Measurements from ENCODE around the gene TGFB2.

The TGFB2 gene

DNA sequence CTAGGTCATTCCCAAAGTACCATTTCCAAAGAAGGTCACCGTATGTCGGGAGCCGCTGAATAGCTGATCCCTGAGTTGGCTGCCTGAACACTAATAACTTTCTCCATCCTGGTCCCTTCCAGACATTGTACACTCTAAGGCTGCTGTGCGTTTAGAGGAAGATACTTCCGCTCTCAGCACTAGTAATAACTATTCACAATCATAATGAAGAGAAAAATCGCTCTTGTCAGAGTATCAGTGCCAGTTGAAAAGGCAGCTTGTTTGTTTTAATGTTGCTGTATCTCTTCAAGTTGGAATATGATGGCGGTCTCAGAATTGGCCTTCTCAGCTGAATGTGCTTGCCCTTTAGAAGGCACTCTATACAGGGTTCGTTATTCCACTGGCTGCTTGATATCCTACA is 43.5 kb downstream of the TGFB2 start:
- DNase-seq (ENCODE audit: low spot score), result no peak

DNA sequence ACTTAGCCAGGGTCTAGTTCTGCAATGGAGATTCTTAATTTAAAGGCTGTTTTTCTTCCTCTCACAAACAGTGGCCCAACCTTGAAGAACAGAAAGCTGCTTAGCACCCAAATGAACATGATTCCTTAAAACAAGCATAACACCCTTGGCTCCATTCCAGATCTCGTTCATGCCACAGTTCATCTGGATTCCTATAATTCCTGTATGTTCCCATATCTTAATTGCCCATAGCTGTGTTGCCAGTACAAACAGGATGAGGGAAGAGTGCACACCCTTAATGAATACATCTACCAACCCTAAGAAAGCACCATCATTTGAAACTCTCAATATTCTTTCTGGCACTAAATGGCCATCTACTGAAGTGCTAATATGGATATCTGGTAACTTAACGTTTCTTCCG is 45.5 kb downstream of the TGFB2 start:
- DNase-seq (ENCODE audit: low spot score), result no peak

DNA sequence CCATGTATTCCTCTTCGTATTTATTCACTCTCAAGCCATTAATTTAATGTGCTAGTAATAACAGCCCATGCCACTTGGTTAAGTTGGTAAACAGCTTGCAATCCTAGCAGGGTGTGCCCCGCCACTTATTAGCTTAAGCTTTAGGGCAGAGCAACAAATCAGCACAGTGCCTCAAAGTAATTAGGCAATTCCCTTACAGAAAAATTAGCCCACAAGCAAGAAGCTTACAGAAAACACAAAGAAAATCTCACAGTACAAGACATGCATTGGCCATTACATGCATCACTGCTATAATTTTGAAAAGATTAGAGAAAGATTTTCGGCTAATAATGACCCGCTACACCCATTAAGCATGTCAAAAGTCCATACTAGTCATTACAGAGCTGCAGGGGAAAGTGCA is 47.6 kb downstream of the TGFB2 start:
- no peak for DNase-seq (ENCODE audit: low spot score)

DNA sequence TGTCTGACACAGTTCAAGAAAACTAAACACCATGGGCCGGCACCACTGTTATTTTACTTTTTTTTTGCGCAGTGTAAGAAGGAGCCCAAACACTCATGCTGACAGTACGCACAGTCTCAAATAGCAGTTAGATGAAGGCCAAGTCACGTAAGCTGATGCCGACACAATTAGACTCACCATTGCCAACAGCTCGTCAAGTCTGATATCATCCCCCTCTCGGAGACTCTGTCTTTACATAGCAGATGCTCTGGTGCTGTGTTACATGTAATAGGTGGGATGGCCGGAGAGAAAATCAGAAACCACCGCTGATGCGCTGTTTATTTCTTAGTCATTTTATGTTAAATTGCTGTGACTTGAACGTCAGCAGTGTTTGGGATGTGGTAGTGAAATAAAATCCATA is 49.3 kb downstream of the TGFB2 start:
- DNase-seq (ENCODE audit: low spot score), result no peak

DNA sequence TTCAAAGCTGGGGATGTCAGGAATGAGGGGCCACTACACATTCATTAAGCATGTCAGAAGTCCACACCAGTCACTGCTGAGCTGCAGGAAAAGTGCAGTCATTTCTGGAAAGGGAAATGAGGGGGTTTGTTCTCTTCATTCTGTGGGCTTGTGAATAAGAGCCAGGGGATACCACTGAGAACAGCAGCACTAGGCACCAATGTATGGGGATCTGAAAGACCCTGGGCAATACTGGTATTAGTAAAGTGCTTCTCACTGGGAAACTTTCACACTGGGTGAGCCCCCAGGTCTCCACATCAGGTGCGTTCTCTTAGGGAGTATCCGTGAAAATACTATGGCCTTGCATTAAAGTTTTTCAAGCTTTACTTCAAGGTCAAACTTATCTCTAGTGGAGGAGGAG is 49.9 kb downstream of the TGFB2 start:
- no peak for DNase-seq (ENCODE audit: low spot score)

DNA sequence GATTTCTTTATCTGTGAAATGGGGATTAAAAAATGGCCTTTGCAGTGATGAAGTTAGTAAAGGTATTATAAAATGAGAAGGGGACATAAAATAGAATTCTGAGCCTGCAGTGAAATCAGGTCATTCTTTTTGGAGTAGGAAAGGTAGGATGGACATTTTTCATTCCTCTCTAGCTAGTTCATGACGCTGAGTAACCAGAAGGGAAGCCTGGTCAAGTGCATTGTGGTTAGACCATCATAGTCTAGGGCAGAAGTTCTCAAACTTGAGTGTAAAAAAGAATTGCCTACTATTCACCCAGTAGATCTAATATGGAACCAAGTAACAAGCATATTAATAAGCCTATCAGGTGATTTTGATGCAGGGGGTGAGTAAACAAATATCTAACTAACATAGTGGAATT is 50.8 kb downstream of the TGFB2 start:
- DNase-seq (ENCODE audit: low spot score), result no peak

DNA sequence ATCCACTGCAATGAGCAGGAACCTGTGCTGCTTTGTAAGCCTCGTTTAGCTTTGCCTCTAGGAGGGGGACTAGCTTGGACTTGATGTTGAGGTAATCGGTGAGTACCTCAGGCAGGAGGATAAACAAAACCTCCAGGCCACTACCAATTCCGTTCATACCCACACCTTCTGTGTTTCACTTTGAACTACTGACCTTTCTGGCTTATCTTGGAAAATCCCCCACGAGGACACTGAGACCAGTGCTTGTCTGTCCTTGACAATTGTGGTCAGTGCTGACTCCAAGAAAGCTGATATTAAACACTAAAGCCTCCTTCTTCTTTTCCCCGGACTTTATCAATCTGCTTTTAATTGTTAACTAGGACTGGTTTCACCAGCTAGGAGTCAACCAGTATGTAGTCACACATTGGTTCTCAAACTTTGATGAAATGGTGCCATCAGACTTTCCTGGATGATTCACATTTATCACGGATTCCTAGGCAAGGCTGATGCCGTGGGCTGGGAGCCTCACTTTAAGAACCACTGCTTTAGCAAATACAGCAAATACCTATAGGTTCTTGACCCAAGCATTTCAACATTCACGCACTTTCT is 52.7 kb downstream of the TGFB2 start:
- no peak for DNase-seq (ENCODE audit: low spot score)

DNA sequence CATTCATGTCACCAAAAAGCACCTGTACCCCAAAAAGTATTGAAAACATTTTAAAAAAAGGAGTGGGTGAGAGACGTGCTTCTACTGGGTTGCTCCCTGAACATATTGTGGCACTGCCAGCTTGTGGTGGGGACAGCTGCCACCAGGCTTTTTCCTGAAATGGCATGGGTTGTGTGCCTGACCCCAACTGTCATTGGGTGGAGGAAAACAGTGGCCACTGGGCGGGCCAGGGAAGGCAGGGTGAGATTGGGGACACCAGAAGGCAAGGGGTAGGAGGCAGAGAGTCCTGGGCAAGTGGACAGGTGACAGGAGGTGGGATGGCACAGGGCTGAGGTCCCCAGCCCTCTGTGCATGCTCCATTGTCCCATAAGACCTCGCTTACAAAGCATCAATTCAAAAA is 55.5 kb downstream of the TGFB2 start:
- DNase-seq (ENCODE audit: low spot score), result no peak

DNA sequence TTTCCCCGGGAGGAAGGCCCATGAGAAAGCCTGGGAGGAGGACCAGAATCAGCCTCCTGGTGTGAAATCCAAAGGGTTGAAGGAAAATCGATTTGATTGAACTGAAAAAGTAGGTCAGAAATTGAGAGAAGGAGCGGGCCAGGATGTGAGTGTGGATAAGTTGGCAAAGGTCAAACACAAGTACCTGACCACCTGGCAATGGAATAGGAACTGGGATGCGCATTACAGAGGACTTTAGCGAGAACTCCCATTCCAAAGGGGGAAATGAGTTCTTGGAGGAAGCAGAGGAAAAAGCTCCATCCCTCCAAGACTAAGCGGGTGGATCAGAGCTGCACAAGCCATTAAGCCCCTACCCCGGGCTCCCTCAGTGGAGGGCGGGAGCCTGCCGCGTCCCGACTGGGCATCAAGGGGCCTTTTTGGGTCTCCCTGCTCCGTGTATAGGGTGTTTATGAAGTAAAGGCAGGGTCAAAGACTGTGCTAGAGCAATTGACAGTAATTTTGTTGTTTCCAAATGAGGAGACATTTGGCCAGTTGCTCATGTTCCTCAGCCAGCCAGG is 56.4 kb downstream of the TGFB2 start:
- no peak for DNase-seq (ENCODE audit: low spot score)

DNA sequence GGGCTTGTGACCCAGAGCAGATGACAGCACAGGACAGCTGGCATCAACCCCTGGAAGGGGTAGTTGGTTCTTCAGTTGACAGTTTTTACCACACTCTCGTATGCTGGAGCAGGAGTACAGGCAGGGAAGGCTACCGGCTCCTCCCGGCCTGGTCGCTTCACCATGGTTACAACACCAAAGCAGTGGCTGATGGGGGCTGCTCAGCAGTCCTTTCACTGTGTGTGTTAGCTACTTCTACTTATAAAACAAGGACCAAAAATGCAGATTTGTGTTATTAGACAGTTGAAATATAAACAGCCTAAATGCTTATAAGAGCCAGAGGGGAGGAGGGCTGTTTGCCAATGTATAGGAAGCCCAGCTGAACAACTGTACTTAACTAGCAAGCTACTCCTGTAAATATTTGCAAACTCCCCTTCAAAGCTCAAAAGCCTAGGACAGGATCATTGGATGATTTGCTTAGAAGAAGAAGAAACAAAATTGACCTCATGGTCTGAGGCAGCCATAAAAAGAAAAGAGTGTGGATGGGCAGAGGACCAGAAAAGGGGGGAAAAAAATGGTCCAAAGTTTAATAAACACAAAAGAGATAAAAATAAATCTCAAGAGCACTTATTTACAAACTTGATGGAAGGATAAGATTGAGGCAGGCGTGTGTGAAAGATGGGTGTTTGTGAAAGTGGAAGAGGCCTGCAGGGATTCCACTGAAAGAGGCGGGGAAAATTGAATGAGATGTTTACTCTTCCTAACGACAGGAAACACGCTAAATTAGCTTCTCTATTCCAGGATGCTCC is 57.1 kb downstream of the TGFB2 start:
- peak; percentile 16 for DNase-seq (ENCODE audit: low spot score)

DNA sequence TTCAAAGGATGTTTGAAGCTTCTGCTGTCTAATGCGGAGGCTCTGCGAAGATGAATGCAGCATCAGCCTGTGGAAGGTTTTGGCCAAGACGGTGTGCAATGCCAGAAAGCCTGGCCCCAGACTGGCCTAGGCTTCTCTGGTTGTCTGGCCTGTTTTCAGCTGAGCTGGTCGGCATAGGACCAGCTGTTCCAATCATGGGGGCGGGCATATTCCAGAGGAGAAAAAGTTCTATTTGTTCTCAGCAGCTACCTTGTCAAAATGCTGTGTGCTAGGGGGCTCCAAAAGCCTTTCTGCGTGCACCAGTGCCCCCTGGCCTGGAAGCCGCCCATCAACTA is 57.6 kb downstream of the TGFB2 start:
- DNase-seq (ENCODE audit: low spot score), result no peak

DNA sequence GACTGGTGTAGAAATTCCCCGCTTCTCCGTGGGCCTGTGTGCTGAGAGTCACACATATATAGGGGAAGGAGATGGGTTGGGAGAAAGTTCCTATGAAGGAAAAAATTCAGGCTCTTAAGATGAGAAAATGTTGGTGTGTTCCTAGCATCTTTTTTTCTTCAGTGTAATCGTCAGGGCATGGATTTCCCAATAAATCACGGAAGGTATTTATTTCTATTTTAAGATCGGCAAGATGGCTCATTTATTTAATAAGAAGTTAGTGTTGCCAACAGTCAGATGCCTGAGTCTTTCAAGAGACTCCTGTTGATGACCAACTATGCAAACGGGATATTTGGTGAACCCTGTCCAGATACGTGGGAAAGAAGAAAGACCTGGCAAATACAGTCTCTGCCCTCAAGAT is 58.2 kb downstream of the TGFB2 start:
- no peak for DNase-seq (ENCODE audit: low spot score)

DNA sequence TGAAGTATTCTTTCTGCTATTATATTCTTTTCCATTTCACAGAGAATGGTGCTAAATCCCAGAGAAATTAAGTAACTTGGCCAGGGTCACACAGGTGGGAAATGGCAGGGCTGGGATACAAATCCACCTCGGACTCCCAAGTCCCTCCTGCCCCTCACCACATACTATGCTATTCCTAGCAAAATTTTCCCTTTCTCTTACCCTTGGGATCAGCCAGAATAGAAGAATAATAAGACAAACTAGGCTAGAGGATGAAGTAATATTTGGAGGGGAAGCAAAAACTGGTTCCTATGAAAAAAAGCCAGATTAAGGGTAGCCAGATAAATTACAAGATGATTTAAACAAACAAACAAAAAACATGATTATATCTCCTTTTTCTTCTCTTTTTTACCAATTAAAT is 62.5 kb downstream of the TGFB2 start:
- DNase-seq (ENCODE audit: low spot score), result no peak

DNA sequence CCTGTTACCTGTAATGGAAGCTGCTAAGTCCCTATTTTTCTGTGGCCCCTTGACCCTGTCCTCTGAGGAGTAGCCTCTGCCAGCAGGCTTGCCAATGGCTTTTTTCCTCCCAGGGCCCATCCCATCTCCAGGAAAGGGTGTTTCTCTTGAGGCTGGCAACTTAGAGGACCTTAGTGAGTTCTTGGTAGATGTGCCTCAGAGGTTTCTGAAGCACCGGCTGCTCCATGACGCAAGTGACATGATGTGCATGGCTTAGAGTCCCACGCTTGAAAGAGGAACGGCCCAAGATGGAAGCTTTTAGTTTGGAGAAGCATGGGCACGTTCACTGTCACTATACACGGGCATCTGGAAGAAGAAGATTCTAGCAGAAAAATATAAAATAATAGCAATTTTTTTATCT is 63.0 kb downstream of the TGFB2 start:
- no peak for DNase-seq (ENCODE audit: low spot score)

DNA sequence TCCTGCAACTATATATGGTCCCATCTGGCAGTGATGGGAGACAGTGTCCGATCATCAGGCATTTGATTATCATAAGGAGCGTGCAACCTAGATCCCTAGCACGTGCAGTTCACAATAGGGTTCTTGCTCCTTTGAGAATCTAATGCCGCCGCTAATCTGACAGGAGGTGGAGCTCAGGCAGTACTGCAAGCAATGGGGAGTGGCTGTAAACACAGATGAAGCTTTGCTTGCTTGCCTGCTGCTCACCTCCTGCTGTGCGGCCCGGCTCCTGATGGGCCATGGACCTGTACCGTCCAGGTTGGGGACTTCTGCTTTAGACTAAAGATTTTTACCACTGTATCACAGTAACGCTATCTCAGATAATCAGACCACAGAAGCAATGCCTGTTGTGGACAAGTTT is 63.8 kb downstream of the TGFB2 start:
- no peak for DNase-seq (ENCODE audit: low spot score)

DNA sequence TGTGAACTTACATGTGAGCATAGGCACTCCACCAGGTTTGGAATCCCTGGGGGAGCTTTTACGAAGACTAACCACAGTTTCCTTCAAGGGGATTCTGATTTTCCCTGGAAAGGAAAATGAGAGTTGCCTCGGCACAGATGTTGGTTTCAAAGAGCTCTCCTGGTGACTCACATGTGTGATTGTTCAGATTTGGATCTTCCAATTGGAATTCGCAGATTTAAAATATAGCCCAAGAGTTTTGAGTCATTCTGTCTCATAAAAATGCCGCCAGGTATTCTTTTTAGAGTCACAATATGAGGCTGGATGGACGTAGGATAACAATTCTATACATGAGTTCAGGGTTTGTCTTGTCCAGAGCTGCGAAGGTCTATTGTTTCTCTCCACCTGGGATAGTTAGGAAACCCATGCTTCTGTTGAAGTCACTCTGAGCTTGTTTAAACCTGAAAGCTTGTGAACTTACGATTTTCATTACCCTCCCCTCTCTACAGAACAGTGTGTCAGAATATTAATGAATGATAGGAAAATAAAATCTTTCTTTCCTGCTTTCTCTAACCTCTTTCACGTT is 64.9 kb downstream of the TGFB2 start:
- DNase-seq (ENCODE audit: low spot score), result no peak

DNA sequence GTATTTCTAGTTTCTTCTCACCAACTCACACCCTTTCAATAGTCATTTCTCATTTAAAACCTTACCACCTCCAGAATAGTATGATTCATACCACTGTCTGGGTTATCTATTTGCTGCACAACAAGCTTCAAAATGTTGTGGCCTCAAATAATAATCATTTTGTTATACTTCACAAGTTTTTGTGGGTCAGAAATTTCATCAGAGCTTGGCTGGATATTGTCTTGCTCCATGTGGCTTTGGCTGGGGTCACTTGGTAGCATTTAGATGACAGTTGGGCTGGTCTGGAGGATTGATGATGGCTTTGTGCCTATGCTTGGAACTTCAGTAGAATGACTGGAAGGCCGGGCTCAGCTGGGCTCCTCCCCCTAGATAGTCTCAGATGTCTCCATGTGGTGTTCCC is 66.0 kb downstream of the TGFB2 start:
- DNase-seq (ENCODE audit: low spot score), result no peak

DNA sequence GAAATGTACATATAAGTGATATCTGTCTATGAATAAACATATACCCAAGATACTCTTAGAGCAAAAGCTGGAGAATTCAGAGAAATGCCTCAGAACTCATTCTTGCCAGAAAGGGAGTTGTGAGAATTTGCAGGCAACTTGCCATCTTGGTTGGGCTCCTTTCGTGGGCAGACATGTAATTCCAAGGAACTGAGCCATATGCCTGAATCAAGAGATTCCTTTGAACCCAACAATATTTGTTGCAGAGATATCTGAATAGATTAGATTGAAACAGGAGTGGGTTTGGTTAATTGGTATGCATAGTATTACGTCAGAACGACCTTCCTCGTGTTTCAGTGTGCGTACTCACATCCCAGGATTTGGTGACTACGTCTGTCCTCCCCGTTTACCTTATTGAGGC is 67.0 kb downstream of the TGFB2 start:
- DNase-seq (ENCODE audit: low spot score), result no peak

DNA sequence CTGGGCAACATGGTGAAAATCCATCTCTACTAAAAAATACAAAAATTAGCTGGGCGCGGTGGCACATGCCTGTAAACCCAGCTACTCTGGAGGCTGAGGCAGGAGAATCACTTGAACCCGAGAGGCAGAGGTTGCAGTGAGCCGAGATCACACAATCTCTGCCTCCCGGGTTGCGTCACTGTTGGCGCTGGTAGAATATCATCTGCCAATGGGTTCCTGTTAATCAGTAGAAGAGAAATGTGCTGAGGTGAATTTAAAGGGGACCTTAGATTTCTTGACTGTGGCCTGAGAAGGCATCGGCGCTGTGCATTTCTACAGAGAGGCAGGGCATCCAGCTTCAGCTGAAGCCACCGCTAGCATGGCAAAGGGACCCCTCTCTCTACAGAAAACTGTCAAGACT is 68.0 kb downstream of the TGFB2 start:
- DNase-seq (ENCODE audit: low spot score), result no peak

DNA sequence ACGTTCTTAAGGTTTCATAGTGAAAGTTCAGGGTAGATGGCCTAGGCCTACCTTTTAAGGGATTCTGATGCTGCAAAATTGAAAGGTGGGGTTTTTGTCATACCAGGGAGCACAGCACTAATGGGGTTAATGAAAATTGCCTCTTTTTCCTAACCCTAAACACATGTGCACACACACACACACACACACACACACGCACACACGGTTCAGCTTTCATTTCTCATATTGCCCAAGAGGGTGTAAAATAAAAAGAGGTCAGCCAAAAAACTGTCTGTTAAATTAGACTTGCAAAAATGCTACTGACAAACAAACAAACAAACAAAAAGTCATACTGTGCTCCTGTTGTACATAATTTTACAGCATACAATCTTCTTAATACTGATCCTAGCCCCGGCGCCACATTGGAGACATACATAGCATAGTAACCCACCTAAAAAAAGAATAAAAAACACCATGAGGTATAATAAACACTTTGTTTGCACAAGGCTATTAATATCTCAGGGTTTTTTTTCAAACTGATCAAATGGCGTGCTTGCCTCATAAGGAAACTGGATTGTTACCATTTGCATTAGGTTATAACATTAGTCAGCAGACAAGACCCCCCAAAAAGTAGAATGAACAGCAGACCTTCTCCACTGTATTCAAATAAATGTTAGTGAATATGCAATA is 69.1 kb downstream of the TGFB2 start:
- no peak for DNase-seq (ENCODE audit: low spot score)

DNA sequence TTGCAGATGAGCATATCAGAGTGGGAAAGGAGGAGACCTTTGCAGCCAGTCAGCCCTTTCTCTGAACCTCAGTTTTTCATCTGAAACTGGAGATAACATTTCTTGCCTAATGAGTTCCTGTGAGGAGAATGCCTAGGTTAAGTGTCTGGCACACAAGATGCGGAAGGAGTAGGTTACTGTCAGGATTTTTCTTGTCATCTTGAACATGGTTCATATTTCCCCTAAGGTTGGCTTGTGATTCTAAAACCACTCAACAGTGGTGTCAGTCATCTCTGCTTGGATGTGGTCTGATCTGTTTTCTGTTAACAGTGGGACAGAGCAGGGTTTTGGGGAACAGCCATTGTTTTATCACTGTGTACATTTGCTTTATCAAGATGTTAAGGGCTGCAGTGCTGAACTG is 70.6 kb downstream of the TGFB2 start:
- DNase-seq (ENCODE audit: low spot score), result no peak

DNA sequence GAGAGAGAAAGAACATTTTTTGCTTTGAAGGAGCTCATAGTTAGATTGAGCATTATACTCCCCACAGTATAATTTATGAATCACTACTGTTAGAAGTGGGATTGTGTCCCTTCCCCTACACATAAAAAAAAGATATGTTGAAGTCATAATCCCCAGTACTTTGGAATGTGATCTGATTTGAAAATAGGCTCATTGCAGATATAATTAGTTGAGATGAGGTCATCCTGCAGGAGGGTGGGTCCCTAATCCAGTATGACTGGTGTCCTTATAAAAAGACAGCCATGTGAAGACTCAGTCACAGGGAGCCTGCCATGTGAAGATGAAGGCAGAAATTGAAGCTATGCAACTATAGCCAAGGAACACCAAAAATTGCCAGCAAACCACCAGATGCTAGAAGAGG is 76.4 kb downstream of the TGFB2 start:
- no peak for DNase-seq (ENCODE audit: low spot score)

DNA sequence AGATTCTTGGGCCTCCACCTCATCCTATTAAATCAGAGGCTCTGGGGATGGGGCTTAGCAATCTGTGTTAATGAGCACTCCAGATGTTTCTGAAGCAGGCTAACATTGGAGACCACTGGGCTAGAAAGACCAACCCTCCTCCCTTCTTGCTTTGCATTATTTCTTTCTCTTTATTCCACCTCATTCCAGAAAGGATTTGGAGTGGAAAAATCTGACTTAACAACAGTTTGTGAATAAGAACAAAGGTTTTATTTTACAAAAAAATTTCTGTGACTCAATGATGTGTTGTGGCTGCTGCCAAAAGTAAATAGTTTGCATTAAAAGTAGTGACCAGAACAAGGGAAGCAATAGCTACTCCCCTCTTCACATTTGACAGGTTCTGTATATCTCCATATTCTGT is 79.4 kb downstream of the TGFB2 start:
- no peak for DNase-seq (ENCODE audit: low spot score)

All from iPS-NIHi11 (cell line).